ENCODE measurements around the gene ITIH2. TPM values are rescaled to one million over a fixed set of nuclear protein-coding genes. Genes with fewer than 3 reads are reported as not detected.
"Not testable (repeated sequence)": the region's sequence is repeated elsewhere in the genome, so short reads cannot be mapped to it uniquely, and the experiment has no call there.

ITIH2 gene
- total RNA-seq, 2 donors from 2014 or later = not detected

DNA sequence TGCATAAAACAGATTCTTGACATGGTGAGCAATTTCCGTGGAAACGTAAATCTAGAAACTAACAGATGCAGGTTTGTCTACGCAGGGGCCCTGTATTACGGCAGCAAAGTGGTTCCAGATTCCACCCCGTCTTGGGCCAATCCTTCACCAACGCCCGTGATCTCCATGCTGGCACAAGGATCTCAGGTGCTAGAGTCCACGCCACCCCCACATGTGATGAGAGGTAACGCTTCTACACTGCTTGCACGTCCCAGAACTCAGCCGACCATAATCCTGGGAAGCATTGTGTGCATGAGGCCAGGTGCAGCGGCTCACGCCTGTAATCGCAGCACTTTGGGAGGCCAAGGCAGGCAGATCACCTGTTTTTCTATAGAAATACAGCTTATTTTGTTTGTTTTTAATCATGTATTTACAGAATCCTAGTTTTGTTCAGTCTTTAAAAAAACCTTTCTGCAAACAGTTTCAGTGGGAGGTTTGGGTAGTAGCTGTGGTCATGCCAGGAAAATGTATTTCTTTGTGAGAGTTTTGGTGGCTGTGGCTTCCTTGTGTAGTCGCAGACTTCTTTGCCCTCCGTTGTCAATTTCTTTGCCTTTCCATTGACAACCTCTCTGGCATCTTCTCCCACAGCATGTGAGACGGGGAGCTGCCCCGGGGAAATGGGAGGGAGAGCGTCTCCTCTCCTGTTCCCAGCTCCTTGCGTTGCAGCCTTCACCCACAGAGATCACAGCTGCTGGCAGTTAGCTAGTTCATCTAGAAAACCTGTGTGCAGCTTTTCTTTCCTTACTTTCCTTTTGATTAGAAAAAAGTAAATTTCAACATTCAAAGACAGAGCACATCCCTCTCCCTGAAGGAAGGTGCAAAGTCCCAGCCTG lies 35.7 kb downstream of the ITIH2 start:
- H3K27ac Mint-ChIP-seq = no peak overlapping the region
- H3K9me3 ChIP-seq (ENCODE audit: control insufficient read depth, low read length, poor library complexity, severe bottlenecking) = no peaks in the 10 kb centered on the region
- no peak for DNase-seq
- peaks cover 7% of the 10 kb centered on the region for H3K27me3 Mint-ChIP-seq
- no peak for ATAC-seq
- no peaks in the 10 kb centered on the region for H3K4me1 Mint-ChIP-seq
- no peak overlapping the region for H3K4me3 Mint-ChIP-seq
- no peaks in the 10 kb centered on the region for H3K36me3 Mint-ChIP-seq (ENCODE audit: low read depth)

DNA sequence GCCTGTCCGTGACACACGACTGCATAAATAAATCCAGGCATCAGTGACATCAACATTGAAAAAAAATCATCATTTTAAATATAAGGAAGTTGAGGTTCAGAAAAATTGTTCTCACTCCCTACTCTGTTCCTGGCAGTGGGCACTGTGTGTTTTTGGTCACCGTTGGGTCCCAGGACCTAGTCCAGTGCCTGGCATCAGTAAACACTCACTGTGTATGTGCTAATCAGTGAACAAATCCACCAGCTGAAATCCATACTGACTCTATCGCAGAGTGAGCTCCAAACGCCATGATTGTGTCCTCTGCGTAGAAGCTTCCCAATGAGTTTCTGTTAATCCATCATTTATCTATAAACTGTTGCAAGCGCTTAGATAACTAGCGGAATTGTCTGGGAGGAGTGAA lies 41.2 kb downstream of the ITIH2 start:
- peaks cover 3% of the 10 kb centered on the region for H3K4me1 Mint-ChIP-seq
- peaks cover 4% of the 10 kb centered on the region for H3K27me3 Mint-ChIP-seq
- ATAC-seq = no peak
- H3K36me3 Mint-ChIP-seq (ENCODE audit: low read depth) = no peaks in the 10 kb centered on the region
- no peaks in the 10 kb centered on the region for H3K9me3 ChIP-seq (ENCODE audit: control insufficient read depth, low read length, poor library complexity, severe bottlenecking)
- DNase-seq = no peak
- H3K27ac Mint-ChIP-seq = no peak overlapping the region
- no peak overlapping the region for H3K4me3 Mint-ChIP-seq

DNA sequence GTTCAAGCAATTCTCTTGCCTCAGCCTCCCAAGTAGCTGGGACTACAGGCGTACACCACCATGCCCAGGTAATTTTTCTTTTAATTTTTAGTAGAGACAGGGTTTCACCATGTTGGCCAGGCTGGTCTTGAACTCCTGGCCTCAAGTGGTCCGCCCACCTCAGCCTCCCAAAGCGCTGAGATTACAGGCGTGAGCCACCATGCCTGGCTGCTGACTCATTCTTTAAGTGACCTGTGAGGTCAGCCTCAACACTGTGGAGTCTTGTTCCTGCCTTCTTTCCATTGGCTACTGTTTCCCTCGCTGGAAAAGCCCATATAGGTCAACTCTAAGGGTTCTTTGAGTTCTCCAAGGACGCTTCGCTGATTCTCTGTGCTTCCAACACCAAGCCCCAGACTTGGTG lies 45.5 kb downstream of the ITIH2 start:
- H3K4me1 Mint-ChIP-seq; ATAC-seq; H3K27ac Mint-ChIP-seq; H3K27me3 Mint-ChIP-seq; H3K9me3 ChIP-seq (ENCODE audit: control insufficient read depth, low read length, poor library complexity, severe bottlenecking); DNase-seq; H3K4me3 Mint-ChIP-seq; H3K36me3 Mint-ChIP-seq (ENCODE audit: low read depth): not testable (repeated sequence)

GRCh38 chr10:7750222-7750621 lies 47.1 kb downstream of the ITIH2 start:
- Mint-ChIP-seq H3K4me3 (no peak overlapping the region), H3K27me3 (no peaks in the 10 kb centered on the region), H3K4me1 (peaks cover 3% of the 10 kb centered on the region), H3K27ac (no peak overlapping the region), H3K36me3 (ENCODE audit: low read depth) (peaks cover 10% of the 10 kb centered on the region)
- H3K9me3 ChIP-seq (ENCODE audit: control insufficient read depth, low read length, poor library complexity, severe bottlenecking) = no peaks in the 10 kb centered on the region
- DNase-seq (no peak), ATAC-seq (no peak)

GRCh38 chr10:7752251-7752650 lies 49.1 kb downstream of the ITIH2 start:
- no peak overlapping the region for H3K4me3 Mint-ChIP-seq
- H3K27me3 Mint-ChIP-seq = no peaks in the 10 kb centered on the region
- ATAC-seq (no peak), DNase-seq (no peak)
- no peaks in the 10 kb centered on the region for H3K9me3 ChIP-seq (ENCODE audit: control insufficient read depth, low read length, poor library complexity, severe bottlenecking)
- H3K4me1 Mint-ChIP-seq = no peaks in the 10 kb centered on the region
- peaks cover 10% of the 10 kb centered on the region for H3K36me3 Mint-ChIP-seq (ENCODE audit: low read depth)
- H3K27ac Mint-ChIP-seq = no peak overlapping the region

DNA sequence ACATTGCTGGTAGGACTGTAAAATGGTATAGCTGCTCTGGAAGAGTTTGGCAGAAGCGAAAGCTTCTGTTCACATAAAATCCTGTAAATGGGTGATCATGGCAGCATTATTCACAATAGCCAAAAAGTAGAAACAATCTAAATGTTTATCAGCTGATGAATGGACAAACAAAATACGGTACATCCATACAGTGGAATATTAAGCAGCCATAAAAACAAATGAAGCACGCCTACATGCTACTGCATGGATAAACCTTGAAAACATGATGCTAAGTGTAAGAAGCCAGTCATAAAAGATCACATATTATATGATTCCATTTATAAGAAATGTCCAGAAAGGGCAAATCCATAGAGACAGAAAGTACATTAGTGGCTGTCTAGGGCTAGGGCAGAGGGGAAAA lies 52.0 kb downstream of the ITIH2 start:
- Mint-ChIP-seq H3K36me3 (ENCODE audit: low read depth) (peaks cover 10% of the 10 kb centered on the region), H3K4me3 (no peak overlapping the region), H3K4me1 (no peaks in the 10 kb centered on the region), H3K27ac (no peak overlapping the region), H3K27me3 (no peaks in the 10 kb centered on the region)
- H3K9me3 ChIP-seq (ENCODE audit: control insufficient read depth, low read length, poor library complexity, severe bottlenecking) = no peaks in the 10 kb centered on the region
- DNase-seq (no peak), ATAC-seq (no peak)

GRCh38 chr10:7756360-7756992 lies 53.4 kb downstream of the ITIH2 start:
- no peaks in the 10 kb centered on the region for H3K9me3 ChIP-seq (ENCODE audit: control insufficient read depth, low read length, poor library complexity, severe bottlenecking)
- H3K4me3 Mint-ChIP-seq = no peak overlapping the region
- no peak overlapping the region for H3K27ac Mint-ChIP-seq
- peaks cover 10% of the 10 kb centered on the region for H3K36me3 Mint-ChIP-seq (ENCODE audit: low read depth)
- DNase-seq (no peak), ATAC-seq (no peak)
- H3K4me1 Mint-ChIP-seq = no peaks in the 10 kb centered on the region
- no peaks in the 10 kb centered on the region for H3K27me3 Mint-ChIP-seq

- H3K9me3 ChIP-seq (ENCODE audit: control insufficient read depth, low read length, poor library complexity, severe bottlenecking) = no peaks in the 10 kb centered on the region
- Mint-ChIP-seq H3K4me1 (no peaks in the 10 kb centered on the region), H3K36me3 (ENCODE audit: low read depth) (peaks cover 4% of the 10 kb centered on the region), H3K27ac (no peak overlapping the region), H3K27me3 (no peaks in the 10 kb centered on the region), H3K4me3 (no peak overlapping the region)
- no peak for DNase-seq
- ATAC-seq = no peak
These were observed 60.8 kb downstream of the ITIH2 start for GRCh38 chr10:7763929-7764328.

DNA sequence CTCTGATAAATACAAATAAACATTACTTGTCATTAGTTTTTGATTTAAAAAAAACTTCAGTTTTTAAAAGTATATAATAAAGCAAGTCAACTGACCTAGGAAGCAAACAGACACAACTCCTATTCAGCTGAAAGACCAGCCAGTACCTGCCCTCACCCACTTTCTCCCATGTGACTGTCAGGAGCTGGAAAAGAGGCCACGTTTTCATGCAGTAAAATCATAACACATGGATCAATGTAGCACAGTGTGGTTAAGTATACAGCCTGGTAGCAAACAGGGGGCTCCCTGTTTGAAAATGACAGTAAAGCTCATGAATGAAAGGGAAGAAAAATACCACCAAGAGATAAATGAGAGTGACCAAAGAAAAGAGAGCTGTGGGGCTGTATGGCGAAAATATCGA lies 63.1 kb downstream of the ITIH2 start:
- DNase-seq = no peak
- no peak for ATAC-seq
- H3K9me3 ChIP-seq (ENCODE audit: control insufficient read depth, low read length, poor library complexity, severe bottlenecking) = no peaks in the 10 kb centered on the region
- Mint-ChIP-seq H3K36me3 (ENCODE audit: low read depth) (peaks cover 7% of the 10 kb centered on the region), H3K27ac (no peak overlapping the region), H3K27me3 (no peaks in the 10 kb centered on the region), H3K4me3 (no peak overlapping the region), H3K4me1 (no peaks in the 10 kb centered on the region)

DNA sequence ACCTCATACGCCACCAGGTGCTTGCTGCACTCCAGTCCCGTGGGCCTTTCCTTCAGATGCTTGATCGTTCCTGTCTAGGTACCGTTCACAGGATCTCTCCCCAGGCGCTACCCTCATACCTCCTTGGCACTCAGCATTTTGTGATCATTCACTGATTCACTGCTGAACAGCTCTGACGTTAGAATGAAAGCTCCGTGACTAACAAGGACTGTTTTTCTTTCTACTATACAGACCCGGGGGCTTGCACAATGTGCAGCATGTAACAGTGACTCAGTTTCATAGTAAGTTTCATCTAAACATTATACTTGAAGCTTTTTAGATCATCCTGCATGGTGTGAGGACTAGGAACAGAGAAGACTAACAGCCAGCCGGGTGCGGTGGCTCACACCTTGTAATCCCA lies 64.1 kb downstream of the ITIH2 start:
- no peaks in the 10 kb centered on the region for H3K9me3 ChIP-seq (ENCODE audit: control insufficient read depth, low read length, poor library complexity, severe bottlenecking)
- Mint-ChIP-seq H3K27me3 (no peaks in the 10 kb centered on the region), H3K4me3 (no peak overlapping the region), H3K27ac (no peak overlapping the region), H3K36me3 (ENCODE audit: low read depth) (peaks cover 11% of the 10 kb centered on the region), H3K4me1 (peaks cover 3% of the 10 kb centered on the region)
- ATAC-seq (no peak), DNase-seq (no peak)

DNA sequence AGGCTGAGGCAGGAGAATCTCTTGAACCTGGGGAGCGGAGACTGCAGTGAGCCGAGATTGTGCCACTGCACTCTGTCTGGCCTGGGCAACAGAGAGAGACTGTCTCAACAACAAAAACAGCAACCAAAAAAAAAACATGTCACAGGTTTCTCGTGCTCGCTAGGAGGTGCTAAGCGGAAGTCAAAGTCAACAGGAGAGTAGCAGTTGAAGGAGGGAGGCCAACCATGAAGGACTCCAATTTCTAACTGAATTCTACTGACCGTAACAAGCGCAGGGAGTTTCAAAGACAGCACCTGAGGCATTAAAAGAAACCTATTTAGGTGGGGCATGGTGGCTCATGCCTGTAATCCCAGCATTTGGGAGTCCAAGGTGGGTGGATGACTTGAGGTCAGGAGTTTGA lies 65.3 kb downstream of the ITIH2 start:
- Mint-ChIP-seq H3K4me3 (no peak overlapping the region), H3K27me3 (no peaks in the 10 kb centered on the region), H3K36me3 (ENCODE audit: low read depth) (peaks cover 11% of the 10 kb centered on the region), H3K4me1 (peaks cover 3% of the 10 kb centered on the region), H3K27ac (no peak overlapping the region)
- ATAC-seq (no peak), DNase-seq (no peak)
- no peaks in the 10 kb centered on the region for H3K9me3 ChIP-seq (ENCODE audit: control insufficient read depth, low read length, poor library complexity, severe bottlenecking)

- Mint-ChIP-seq H3K4me3 (no peak overlapping the region), H3K27ac (no peak overlapping the region), H3K36me3 (ENCODE audit: low read depth) (peaks cover 16% of the 10 kb centered on the region), H3K4me1 (peaks cover 3% of the 10 kb centered on the region), H3K27me3 (no peaks in the 10 kb centered on the region)
- H3K9me3 ChIP-seq (ENCODE audit: control insufficient read depth, low read length, poor library complexity, severe bottlenecking) = no peaks in the 10 kb centered on the region
- ATAC-seq (no peak), DNase-seq (no peak)
These were observed 71.0 kb downstream of the ITIH2 start for GRCh38 chr10:7773845-7774801.

DNA sequence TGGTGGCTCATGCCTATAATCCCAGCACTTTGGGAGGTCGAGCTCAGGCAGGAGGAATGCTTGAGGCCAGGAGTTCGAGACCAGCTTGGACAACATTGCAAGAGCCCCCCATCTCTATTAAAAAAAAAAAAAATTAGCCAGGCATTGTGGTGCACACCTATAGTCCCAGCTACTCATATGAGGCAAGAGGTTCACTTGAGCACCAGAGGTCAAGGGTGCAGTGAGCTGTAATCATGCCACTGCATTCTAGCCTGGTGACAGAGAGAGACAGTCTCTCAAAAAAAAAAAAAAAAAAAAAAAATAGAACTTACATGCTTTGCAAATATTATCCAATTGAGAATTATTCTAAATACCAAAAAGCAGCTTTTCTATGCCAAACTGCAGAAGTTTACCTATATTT lies 73.7 kb downstream of the ITIH2 start:
- Mint-ChIP-seq H3K36me3 (ENCODE audit: low read depth) (peaks cover 13% of the 10 kb centered on the region), H3K4me1 (peaks cover 7% of the 10 kb centered on the region), H3K4me3 (no peak overlapping the region), H3K27me3 (no peaks in the 10 kb centered on the region), H3K27ac (no peak overlapping the region)
- H3K9me3 ChIP-seq (ENCODE audit: control insufficient read depth, low read length, poor library complexity, severe bottlenecking) = no peaks in the 10 kb centered on the region
- no peak for DNase-seq
- ATAC-seq = no peak

Measured in T-helper 17 cell (primary cell).